GM18909 (cell line): ENCODE measurements around the gene FRMD5.
"Not testable (repeated sequence)": the region's sequence is repeated elsewhere in the genome, so short reads cannot be mapped to it uniquely, and the experiment has no call there.

Experiments used
- ATAC-seq: cut with Tn5 transposase; IDR thresholded peaks from one replicate; pipeline ENCODE4 v1.9.1; 2021; ENCODE audit warnings: mild to moderate bottlenecking; ENCODE audit not compliant: unreplicated experiment, poor library complexity

The FRMD5 gene

DNA sequence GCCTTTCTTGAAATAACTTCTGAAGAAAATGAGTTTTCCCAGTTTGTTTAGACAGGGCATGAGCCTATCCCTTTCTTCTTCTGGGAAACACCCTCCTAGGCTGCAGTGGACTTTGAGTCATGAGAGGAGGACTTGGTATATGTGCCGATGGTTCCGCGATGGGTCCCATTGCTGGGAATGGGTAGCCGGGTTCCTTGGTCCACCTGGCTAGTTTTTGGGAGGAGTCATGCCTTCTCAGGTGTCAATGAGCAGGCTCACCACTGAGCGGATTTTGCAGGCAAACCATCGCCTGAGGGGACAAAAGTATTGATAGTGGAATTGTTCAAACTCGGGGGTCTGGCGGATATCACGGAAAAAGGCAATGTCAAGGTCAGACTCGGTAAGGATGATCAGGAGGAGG lies 321.4 kb downstream of the FRMD5 start:
- no peak for ATAC-seq

DNA sequence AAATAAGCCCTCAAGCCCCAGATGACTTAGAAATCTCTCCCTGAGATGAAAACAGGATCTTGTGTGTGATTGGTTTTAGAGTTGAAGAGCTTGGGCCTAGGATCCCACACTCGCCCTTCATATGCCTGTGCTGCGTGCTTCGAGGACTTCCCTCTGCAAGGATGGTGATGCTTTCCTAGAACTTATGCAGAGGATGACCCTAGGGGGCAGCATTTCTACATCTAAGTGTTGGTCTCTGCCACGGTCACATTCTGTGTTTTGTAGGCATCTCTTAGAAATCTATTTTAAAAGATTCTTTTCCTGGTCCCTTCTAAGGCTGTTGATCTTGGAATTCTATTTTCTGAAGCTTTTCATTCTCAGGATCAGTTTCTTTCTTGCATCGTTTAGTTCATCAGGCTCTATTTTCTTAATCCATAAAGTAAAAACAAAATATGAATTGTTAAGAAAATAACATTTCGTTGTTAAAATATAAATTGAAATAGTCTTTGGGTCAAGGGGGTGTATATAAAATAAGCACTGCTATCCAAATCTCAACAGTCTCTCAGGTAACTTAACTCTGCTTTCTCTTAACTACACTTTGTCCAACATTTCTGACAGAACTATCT lies 322.6 kb downstream of the FRMD5 start:
- ATAC-seq, result no peak

DNA sequence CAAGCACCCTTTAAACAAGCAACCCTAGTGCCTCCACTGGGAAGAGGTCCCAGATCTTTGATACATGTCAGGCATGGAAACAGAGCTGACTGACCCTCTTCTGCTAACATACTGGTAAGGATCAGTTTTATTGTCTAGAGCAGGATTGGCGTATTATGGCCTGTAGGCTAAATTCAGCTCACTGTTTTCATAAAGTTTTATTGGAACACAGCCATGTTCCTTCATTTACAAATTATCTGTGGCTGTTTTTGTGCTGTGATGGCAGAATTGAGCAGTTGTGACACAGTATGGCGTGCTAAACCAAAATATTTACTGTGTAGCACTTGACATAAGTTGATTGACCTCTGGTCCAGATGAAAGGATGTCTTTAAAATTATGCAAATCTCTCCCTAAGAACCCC lies 323.2 kb downstream of the FRMD5 start:
- ATAC-seq, result no peak

DNA sequence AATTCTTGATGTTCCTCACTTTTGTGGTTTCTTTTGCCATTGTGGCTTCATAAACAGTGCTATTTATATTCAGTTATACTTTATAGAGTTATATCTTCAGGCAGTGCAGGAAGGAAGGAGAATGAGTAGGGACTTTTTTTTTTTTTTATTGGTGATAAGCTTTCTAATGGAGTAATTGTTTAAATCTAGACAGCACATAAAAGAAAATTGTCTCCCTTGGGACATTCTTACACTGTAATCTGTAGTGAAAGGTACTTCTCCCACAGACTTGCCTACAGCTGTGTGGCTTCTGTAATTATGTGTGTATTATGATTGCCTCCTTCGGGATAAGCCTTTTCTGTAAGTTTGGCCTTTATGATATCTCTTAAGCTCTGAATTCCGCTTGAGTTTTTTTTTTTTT lies 326.7 kb downstream of the FRMD5 start:
- no peak for ATAC-seq

GRCh38 chr15:43867096-43867495 lies 328.0 kb downstream of the FRMD5 start:
- no peak for ATAC-seq

- not testable (repeated sequence) for ATAC-seq
Measured at GRCh38 chr15:43866636-43867035, 328.4 kb downstream of the FRMD5 start.

DNA sequence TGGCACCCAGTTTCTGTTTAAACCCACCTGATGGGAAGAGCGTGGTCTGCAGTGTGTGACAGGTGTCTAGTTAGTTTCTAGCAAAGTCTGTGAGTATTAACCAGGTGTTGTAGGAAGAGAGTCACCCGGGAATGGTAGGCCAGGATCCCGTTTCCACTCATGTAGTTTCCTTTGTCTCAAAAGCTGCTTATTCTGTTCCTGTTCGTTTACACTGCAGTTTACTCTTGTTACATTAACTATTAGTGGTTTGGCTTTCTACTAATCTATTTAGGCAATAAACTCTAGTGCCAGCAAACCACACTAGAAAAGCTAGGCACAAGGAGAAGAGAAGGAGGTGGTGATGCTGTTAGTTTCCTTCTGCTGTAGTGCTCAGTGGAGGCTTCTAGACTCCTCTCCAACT lies 335.5 kb downstream of the FRMD5 start:
- ATAC-seq, result no peak

GRCh38 chr15:43854801-43855200 lies 340.3 kb downstream of the FRMD5 start:
- no peak for ATAC-seq

GRCh38 chr15:43852607-43853006 lies 342.5 kb downstream of the FRMD5 start:
- no peak for ATAC-seq

GRCh38 chr15:43851251-43851650 lies 343.8 kb downstream of the FRMD5 start:
- ATAC-seq, result no peak

DNA sequence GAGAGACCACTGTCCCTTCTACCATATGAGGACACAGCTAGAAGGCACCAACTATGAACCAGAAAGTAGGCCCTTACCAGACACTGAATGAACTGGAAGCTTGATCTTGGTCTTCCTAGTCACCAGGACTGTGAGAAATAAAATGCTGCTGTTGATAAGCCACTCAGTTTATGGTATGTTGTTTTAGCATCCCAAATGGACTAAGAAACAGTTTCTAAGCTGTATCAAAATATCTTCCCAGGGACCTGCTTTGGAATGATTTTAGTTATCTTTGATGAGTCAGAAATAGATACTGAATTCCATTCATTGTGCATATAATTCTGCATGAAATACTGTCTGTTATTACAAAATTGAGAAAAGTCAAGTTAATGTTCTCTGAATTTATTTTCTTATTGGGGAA lies 349.6 kb downstream of the FRMD5 start:
- no peak for ATAC-seq

DNA sequence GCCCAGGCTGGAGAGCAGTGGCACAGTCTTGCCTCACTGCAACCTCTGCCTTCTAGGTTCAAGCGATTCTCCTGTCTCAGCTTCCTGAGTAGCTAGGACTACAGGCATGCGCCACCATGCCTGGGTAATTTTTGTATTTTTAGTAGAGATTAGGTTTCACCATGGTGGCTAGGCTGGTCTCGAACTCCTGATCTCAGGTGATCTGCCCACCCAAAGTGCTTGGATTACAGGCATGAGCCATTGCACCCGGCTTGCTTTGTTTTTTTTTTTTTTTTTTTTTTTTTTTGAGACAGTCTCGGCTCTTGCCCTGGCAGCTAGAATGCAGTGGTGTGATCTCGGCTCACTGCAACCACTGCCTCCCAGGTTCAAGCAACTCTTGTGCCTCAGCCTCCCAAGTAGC lies 362.6 kb downstream of the FRMD5 start:
- ATAC-seq, result not testable (repeated sequence)

- ATAC-seq, result not testable (repeated sequence)
Measured at GRCh38 chr15:43831519-43832052, 363.5 kb downstream of the FRMD5 start.

DNA sequence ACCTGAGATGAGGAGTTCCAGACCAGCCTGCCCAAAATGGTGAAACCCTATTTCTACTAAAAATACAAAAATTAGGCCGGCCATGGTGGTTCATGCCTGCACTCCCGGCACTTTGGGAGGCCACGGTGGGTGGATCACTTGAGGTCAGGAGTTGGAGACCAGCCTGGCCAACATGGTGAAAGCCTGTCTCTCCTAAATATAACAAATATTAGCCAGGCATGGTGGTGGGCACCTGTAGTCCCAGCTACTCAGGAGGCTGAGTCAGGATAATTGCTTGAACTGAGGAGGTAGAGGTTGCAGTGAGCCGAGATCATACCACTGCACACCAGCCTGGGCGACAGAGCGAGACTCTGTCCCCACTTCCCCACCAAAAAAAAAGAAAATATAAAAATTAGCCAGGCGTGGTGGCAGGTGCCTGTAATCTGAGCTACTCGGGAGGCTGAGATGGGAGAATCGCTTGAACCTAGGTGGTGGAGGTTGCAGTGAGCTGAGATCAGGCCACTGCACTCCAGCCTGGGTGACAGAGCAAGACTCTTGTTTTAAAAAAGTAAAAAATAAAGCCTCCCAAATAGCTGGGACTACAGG lies 364.3 kb downstream of the FRMD5 start:
- not testable (repeated sequence) for ATAC-seq

GRCh38 chr15:43829951-43830540 lies 365.0 kb downstream of the FRMD5 start:
- ATAC-seq, result not testable (repeated sequence)

DNA sequence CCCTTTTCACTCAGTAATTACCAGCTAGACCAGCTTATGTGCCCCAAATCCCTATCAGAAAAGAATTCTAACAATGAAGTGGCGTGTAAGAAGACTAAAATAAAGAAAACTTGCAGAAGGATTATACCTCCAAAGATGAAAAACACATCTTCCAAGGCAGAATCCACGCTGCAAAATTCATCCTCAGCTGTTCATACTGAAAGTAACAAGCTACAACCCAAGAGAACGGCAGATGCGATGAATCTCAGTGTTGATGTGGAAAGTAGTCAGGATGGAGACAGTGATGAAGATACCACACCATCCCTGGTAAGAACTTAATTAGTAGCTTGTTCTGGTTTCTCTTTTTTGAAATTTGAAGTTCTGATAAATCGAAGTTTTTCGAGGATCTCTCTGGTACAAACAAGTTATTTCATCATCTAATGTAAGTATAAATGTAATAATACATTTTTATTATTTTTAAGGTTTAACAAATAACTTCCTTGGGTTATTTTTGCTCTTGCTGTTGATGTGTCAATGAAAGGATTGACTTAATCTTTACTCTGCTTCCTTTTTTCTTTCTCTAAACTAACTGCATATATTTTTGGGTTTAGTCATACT lies 366.9 kb downstream of the FRMD5 start:
- ATAC-seq, result no peak

GRCh38 chr15:43826508-43827341 lies 368.3 kb downstream of the FRMD5 start, which contains the start of gene WDR76:
WDR76 (plus strand) TSS chr15:43827002; CDS start chr15:43827033, 31 bp downstream.
- peak; percentile 57 for ATAC-seq

GRCh38 chr15:43826029-43826507 lies 369.0 kb downstream of the FRMD5 start:
- no peak for ATAC-seq

GRCh38 chr15:43825305-43825704 lies 369.8 kb downstream of the FRMD5 start:
- not testable (repeated sequence) for ATAC-seq
